MM.1S (cell line): ENCODE data around the gene HORMAD1.
"Not testable (repeated sequence)": the region's sequence is repeated elsewhere in the genome, so short reads cannot be mapped to it uniquely, and the experiment has no call there.

Experiments used
- EZH2 ChIP-seq: fragments of 300-600 bp; sonication (generic); optimal IDR thresholded peaks from 2 replicates; pipeline ENCODE3; 2017; ENCODE audit warnings: low read depth, mild to moderate bottlenecking, antibody characterized with exemption, low read length, mixed read lengths
- TF ChIP-seq, protein P1 (sequence below): fragments of 300-600 bp; sonication (generic); IDR thresholded peaks from 2 replicates; pipeline ENCODE4 v1.5.1; 2016; ENCODE audit warnings: antibody characterized with exemption, low read length, mixed read lengths

DNA sequence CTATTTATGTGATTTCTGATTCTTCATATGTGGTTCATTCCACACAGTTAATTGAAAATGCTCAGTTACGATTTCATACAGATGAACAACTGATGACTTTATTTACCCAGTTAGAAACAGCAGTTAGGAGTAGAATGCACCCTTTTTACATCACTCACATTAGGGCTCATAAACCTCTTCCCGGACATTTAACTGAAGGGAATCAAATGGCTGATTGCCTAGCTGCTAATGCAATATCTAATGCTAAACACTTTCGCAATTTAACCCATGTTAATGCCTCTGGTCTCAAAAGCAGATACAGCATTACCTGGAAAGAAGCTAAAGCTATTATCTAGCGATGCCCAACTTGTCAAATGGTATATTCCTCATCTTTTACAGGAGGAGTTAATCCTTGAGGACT lies 63.6 kb downstream of the HORMAD1 start:
- TF ChIP-seq, protein P1, sequence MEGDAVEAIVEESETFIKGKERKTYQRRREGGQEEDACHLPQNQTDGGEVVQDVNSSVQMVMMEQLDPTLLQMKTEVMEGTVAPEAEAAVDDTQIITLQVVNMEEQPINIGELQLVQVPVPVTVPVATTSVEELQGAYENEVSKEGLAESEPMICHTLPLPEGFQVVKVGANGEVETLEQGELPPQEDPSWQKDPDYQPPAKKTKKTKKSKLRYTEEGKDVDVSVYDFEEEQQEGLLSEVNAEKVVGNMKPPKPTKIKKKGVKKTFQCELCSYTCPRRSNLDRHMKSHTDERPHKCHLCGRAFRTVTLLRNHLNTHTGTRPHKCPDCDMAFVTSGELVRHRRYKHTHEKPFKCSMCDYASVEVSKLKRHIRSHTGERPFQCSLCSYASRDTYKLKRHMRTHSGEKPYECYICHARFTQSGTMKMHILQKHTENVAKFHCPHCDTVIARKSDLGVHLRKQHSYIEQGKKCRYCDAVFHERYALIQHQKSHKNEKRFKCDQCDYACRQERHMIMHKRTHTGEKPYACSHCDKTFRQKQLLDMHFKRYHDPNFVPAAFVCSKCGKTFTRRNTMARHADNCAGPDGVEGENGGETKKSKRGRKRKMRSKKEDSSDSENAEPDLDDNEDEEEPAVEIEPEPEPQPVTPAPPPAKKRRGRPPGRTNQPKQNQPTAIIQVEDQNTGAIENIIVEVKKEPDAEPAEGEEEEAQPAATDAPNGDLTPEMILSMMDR, result not testable (repeated sequence)
- not testable (repeated sequence) for TF ChIP-seq EZH2
